ENCODE data around the gene CYP4F11. TPM values are rescaled to one million over a fixed set of nuclear protein-coding genes. Genes with fewer than 3 reads are reported as not detected.

Gene CYP4F11
- total RNA-seq, 6 experiments from 2014 or later, result 55.3 to 95.8 (median 84.5) TPM

DNA sequence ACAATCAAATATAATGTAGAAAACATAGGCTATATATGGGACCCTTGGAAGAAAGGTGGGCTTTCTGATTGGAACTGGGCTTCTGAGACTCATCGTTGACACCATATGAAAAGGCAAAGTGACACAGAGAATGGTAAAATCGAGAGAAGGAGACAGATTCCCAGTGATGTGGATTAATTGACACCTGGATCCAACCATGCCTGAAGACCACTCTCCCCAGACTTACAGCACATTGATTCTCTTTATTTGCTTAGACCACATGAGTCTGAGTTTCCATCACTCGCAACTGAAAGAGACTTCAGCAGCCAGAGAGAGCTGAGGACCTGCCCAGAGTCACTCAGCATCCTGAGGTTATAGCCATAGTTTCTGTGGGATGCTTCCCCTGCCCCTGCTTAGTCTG lies 6.0 kb downstream of the CYP4F11 start:
- ATAC-seq (no peak), DNase-seq (no peak)
- Histone ChIP-seq H3K27ac (peak overlapping the region in 1 of 3 donors; percentile 15), H3K4me1 (peaks cover 0 to 41% (median 13%) of the 10 kb centered on the region in 4 donors), H3K9me3 (no peaks in the 10 kb centered on the region), H3K4me3 (no peak overlapping the region), H3K36me3 (peaks cover 0 to 36% (median 8%) of the 10 kb centered on the region in 4 donors), H3K27me3 (no peaks in the 10 kb centered on the region)
- intact Hi-C loops (cut with DNase I), result no loop called here
- TF ChIP-seq, protein P1, sequence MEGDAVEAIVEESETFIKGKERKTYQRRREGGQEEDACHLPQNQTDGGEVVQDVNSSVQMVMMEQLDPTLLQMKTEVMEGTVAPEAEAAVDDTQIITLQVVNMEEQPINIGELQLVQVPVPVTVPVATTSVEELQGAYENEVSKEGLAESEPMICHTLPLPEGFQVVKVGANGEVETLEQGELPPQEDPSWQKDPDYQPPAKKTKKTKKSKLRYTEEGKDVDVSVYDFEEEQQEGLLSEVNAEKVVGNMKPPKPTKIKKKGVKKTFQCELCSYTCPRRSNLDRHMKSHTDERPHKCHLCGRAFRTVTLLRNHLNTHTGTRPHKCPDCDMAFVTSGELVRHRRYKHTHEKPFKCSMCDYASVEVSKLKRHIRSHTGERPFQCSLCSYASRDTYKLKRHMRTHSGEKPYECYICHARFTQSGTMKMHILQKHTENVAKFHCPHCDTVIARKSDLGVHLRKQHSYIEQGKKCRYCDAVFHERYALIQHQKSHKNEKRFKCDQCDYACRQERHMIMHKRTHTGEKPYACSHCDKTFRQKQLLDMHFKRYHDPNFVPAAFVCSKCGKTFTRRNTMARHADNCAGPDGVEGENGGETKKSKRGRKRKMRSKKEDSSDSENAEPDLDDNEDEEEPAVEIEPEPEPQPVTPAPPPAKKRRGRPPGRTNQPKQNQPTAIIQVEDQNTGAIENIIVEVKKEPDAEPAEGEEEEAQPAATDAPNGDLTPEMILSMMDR (IDR thresholded peaks at IDR 0.05), result no peak
- no peak for TF ChIP-seq POLR2A (IDR thresholded peaks at IDR 0.05)
- WGBS (ENCODE audit: insufficient coverage, low coverage, low lambda C conversion rate, missing lambda C conversion rate), result 76% methylated on average over 2 of the region's 3 CpGs

DNA sequence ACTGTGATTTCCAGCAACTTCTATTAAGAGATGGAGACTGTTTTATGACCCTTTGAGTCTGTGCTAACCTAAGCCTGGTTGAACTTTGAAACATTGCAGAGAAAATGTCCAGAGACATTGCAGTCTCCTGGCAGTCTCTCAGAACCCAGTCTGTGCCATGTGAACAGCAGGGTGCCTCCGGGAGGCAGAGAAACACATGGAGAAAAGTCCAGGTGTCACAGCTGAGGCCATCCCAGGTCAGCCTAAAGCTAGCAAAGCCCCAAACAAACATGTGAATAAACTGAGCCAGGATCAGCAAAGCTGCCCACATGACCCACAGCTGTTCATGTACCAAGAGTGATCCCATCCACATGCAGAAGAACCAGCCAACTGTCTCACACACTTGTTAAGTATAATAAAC lies 7.8 kb downstream of the CYP4F11 start:
- ATAC-seq (peak; percentile 90 to 96 (median 94)), DNase-seq (peak; percentile 69 to 91 (median 88))
- Histone ChIP-seq H3K27ac (peak overlapping the region in 2 of 3 donors; percentile 53 to 73), H3K4me1 (peaks cover 0 to 41% (median 13%) of the 10 kb centered on the region in 4 donors), H3K36me3 (peaks cover 0 to 54% (median 14%) of the 10 kb centered on the region in 4 donors), H3K9me3 (no peaks in the 10 kb centered on the region), H3K27me3 (no peaks in the 10 kb centered on the region), H3K4me3 (no peak overlapping the region)
- intact Hi-C loops (cut with DNase I), result no loop called here
- no CpG with 5 or more reads among the region's 1 CpG for WGBS (ENCODE audit: insufficient coverage, low coverage, low lambda C conversion rate, missing lambda C conversion rate)
- no peak for TF ChIP-seq POLR2A (IDR thresholded peaks at IDR 0.05)
- TF ChIP-seq, protein P1 (IDR thresholded peaks at IDR 0.05), result peak in 2 of 4 donors; percentile 17 to 19

DNA sequence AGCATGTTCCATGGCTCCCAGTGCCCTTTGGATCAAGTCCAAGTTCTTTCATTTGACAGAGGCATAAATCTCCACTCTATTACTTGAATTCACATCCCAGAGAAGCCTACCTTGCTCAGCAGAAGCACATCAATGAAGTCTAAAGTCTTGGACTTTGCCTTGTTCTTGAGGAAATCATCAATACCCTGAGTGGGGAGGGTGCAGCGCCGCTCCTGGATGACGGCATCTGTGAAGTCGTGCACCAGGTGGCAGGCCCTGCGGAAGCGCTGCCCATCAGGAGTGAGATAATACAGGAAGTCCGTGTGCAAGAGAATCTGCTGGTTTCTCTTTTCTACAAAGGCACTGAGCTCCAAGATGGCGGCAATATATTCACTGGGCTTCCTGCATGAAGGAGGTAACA lies 10.6 kb downstream of the CYP4F11 start:
- no peaks in the 10 kb centered on the region for H3K27me3 ChIP-seq
- WGBS (ENCODE audit: insufficient coverage, low coverage, low lambda C conversion rate, missing lambda C conversion rate), result 82% methylated on average over 2 of the region's 8 CpGs
- intact Hi-C loops (cut with DNase I), result no loop called here
- DNase-seq, result no peak
- ATAC-seq, result no peak
- H3K4me3 ChIP-seq, result no peak overlapping the region
- H3K36me3 ChIP-seq, result peaks cover 0 to 65% (median 17%) of the 10 kb centered on the region in 4 donors
- TF ChIP-seq, protein P1 (IDR thresholded peaks at IDR 0.05), result no peak
- TF ChIP-seq POLR2A (IDR thresholded peaks at IDR 0.05), result no peak
- H3K4me1 ChIP-seq, result peaks cover 0 to 35% (median 13%) of the 10 kb centered on the region in 4 donors
- H3K9me3 ChIP-seq, result no peaks in the 10 kb centered on the region
- no peak overlapping the region for H3K27ac ChIP-seq

DNA sequence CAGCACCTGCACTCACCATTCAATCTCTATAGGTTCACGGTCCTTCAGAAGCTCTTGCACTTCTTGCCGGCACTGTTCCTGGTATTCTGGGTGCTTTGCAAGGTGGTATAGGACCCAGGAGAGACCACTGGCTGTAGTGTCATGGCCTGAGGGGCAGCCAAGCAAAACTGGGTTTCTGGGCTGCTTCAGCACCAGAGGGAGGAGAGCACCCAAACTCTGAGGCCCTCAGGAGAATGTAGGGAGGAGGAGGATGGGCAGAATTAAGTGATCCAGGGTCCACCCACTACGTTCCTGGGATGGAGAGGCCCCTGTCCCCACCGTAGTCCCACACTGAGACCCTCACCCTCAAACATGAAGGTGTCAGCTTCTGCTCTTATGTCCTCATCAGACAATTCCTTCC lies 12.3 kb downstream of the CYP4F11 start:
- ATAC-seq, result no peak

More for the DNA sequence above, 12.3 kb downstream of the CYP4F11 start:
- intact Hi-C loops (cut with DNase I), result no loop called here
- Histone ChIP-seq H3K27ac (no peak overlapping the region), H3K27me3 (no peaks in the 10 kb centered on the region), H3K4me3 (no peak overlapping the region), H3K4me1 (peaks cover 0 to 22% (median 6%) of the 10 kb centered on the region in 4 donors), H3K9me3 (no peaks in the 10 kb centered on the region), H3K36me3 (peaks cover 0 to 64% (median 17%) of the 10 kb centered on the region in 4 donors)
- no peak for DNase-seq
- 72% methylated on average over 4 of the region's 4 CpGs for WGBS (ENCODE audit: insufficient coverage, low coverage, low lambda C conversion rate, missing lambda C conversion rate)
- TF ChIP-seq, protein P1 (IDR thresholded peaks at IDR 0.05), result no peak
- no peak for TF ChIP-seq POLR2A (IDR thresholded peaks at IDR 0.05)
